ENCODE measurements around the gene KLK14.

DNA sequence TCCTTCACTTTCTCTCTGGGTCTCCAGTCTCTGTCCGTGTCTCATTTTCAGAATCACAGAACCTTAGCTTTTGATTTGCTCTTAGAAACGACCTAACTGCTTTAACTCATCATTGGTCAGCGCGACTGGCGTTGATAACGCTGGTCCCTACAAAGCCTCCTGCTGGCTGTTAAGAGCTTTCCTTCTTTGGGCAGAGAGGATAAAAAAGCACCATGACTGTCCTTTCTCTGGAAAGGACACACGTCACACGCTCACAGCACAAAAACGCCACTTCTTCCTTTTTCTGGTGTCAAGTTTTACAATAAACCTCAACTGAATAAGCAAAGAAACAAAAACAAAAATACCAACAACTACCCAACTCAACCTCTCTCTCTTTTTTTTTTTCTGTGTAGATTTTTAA lies 46.2 kb downstream of the KLK14 start:
- TF ChIP-seq CTCF (IDR thresholded peaks at IDR 0.05) (no peak), POLR2A (IDR thresholded peaks at IDR 0.05) (no peak)
